HG03439 (cell line): ENCODE measurements around the gene IRF7.

Experiments used
- ATAC-seq: cut with Tn5 transposase; IDR thresholded peaks from one replicate; pipeline ENCODE4 v1.9.1; 2021; ENCODE audit warnings: mild to moderate bottlenecking, moderate library complexity; ENCODE audit not compliant: unreplicated experiment

IRF7 gene

GRCh38 chr11:608791-609251 is 6.9 kb downstream of the IRF7 start:
- ATAC-seq, result no peak

DNA sequence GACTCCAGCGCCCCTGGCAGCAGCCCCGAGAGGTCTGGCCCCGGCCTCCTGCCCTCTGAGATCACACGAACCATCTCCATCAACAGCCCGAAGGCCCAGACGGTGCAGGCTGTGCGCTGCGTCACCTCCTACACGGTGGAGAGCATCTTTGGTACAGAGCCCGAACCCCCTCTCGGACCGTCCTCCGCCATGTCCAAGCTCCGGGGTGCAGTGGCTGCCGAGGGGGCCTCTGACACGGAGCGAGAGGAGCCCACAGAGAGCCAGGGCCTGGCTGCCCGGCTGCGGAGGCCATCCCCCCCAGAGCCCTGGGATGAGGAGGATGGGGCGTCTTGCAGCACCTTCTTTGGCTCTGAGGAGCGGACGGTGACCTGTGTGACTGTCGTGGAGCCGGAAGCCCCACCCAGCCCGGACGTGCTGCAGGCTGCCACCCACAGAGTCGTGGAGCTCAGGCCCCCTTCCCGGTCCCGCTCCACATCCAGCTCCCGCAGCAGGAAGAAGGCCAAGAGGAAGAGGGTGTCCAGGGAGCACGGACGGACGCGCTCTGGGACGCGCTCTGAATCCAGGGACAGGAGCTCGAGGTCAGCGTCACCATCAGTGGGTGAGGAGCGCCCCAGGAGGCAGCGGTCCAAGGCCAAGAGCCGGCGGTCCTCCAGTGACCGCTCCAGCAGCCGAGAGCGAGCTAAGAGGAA is 7.6 kb downstream of the IRF7 start:
- ATAC-seq, result no peak

DNA sequence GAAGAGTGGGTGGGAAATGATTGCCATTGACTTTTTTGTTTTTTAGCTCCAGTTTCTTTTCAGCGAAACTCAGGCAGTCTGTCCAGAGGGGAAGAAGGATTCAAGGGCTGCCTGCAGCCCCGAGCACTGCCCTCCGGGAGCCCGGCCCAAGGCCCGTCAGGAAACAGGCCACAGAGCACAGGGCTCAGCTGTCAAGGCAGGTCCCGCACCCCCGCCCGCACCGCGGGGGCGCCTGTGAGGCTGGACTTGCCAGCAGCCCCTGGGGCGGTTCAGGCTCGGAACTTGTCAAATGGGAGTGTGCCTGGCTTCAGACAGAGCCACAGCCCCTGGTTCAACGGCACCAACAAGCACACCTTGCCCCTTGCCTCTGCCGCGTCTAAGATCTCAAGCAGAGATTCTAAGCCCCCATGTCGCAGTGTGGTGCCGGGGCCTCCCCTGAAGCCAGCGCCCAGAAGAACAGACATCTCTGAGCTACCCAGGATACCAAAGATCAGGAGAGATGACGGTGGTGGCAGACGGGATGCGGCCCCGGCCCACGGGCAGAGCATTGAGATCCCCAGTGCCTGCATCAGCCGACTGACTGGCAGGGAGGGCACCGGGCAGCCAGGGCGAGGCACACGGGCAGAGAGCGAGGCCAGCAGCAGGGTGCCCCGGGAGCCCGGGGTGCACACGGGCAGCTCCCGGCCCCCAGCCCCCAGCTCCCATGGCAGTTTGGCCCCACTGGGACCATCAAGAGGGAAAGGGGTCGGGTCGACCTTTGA is 8.6 kb downstream of the IRF7 start:
- ATAC-seq, result no peak

DNA sequence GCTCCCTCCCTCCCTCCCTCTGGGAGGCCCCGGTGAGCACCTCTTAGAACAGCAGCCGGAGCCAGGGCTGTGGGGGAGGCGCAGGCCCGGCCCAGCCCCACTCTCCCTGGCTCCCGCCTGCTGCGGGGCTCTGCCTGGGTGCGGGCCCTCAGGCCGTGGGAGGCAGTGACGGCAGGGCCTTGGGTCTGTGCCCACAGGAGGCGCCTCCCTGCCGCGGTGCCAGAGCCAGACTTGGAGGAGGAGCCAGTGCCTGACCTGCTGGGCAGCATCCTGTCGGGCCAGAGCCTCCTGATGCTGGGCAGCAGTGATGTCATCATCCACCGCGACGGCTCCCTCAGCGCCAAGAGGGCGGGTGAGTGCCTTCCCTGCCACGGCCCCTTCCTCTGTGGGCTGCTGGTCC is 9.5 kb downstream of the IRF7 start:
- ATAC-seq, result no peak

- ATAC-seq, result no peak
These were observed 10.2 kb downstream of the IRF7 start for GRCh38 chr11:605286-606129.

GRCh38 chr11:603154-603553 is 12.6 kb downstream of the IRF7 start:
- ATAC-seq, result no peak

GRCh38 chr11:601573-602245 is 14.0 kb downstream of the IRF7 start:
- ATAC-seq, result no peak

- ATAC-seq, result no peak
These were observed 17.6 kb downstream of the IRF7 start for GRCh38 chr11:598005-598680.

DNA sequence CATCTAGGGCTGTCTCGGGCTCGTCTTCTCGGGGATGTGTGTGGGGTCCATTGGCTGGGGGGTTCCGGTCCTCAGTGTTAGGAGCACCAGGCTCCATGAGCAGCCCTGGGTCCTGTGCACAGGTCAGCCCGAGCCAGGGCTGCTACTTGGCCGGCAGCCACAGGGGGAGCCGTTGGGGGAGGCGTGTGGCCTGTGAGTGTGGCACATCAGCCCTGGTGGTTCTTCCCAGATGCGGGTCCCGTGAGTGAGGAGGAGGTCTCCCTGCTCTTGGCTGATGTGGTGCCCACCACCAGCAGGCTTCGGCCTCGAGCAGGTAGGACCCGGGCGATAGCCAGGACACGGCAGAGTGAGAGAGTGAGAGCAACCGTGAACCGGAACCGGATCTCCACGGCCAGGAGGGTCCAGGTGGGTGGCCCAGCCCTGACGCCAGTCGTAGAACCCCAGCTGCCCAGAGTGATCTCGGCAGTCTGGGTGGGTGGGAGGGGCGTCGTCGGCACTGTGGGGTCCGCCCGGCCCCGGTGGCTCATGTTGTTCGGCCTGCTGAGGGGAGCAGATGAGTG is 18.5 kb downstream of the IRF7 start:
- ATAC-seq, result no peak

DNA sequence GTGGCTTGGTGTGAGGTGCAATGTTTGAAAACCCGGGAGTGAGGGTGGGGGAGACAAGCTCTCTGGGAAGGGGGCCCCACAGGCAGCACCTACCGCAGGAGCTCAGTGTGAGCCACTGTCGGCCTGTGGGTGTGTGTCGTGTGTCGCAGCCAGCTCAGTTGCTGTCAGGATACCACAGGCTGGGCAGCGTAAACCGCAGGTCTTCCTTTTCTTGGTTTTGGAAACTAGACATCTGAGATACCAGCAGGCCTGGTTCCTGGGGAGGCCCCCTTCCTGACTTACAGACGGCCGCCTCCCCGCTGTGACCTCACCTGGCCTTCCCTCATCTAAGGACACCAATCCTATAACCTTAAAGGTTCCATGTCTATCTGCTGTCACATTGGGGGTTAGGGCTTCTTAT is 19.4 kb downstream of the IRF7 start:
- ATAC-seq, result no peak

DNA sequence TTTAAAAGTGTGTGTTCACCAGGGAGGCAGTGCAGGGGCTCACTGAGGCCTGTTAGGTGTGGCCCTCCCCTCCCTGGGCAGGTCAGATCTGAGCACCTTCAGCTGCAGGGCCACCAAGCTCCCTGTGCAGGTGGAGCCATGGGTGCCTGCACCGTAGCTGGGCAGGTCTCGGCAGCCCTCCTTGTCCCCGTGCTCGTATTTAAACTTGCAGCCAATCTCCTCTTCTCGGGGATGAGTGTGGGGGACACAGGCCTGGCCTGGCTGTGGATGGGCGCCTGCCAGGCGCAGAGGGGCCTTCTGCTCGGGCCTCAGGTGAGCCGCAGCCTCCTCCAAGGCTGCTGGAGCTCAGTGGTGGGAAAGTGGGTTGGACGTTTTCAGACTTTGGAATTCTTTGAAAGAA is 20.4 kb downstream of the IRF7 start:
- ATAC-seq, result no peak

DNA sequence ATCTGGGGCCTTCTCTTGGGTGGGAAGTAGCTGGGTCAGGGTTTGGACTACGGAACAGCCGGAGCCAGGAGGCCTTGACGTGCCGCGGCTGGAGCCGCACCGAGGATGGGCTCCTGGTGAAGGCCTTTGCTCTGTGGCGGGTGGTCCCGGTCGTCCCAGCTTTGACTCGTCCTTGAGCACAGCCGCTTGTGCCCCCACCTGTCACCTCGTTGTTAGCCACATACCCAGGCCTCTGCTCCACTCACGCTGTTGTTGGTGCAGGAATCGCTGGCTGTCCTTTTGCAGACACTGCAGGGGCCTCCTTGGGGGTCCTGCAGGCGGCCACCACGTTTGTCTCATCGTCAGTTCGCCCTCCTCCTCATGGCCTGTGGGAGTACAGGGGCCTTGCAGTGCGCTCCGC is 22.4 kb downstream of the IRF7 start:
- no peak for ATAC-seq

DNA sequence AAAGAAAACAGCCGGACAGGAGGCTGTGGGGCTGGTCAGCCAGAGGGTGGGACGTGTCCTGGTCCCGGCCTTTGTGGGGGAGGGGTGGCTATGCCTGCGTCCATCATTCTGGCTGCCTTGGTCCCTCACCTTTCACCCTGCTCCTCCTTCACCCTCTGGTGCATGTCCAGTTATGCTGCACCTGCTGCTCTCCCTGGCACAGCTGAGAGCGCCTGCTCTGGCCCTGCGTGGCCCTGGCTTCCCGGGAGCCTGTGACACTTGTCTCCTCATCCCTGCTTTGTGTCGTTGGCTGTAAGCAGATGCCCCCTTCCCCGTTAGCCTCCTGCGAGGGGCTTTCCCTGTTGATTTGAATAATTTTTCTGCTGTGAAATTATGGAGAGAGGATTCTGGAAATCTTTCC is 22.8 kb downstream of the IRF7 start:
- no peak for ATAC-seq

- ATAC-seq, result no peak
These were observed 23.2 kb downstream of the IRF7 start for GRCh38 chr11:592501-592900.

GRCh38 chr11:590997-591396 is 24.8 kb downstream of the IRF7 start:
- no peak for ATAC-seq

GRCh38 chr11:589798-590197 is 26.0 kb downstream of the IRF7 start:
- no peak for ATAC-seq

DNA sequence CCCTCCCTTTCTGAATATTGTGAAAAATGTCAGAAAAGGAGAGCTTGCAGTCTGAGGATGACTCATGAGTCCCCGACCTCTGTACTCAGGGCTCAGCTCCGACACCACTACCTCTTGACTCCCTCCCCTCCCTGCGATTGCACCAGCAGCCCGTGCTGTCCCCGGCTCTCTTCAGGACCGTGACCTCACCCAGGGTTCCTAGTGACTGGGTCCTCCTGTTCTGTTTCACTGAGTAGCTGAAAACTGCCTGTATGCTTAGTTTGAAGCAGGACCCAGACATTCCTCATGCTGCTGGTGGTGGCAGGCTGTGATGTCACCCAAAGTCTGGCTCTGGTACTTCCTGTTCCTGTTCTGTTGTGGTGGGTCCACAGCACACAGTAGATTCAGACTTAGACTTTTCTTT is 27.8 kb downstream of the IRF7 start:
- no peak for ATAC-seq

DNA sequence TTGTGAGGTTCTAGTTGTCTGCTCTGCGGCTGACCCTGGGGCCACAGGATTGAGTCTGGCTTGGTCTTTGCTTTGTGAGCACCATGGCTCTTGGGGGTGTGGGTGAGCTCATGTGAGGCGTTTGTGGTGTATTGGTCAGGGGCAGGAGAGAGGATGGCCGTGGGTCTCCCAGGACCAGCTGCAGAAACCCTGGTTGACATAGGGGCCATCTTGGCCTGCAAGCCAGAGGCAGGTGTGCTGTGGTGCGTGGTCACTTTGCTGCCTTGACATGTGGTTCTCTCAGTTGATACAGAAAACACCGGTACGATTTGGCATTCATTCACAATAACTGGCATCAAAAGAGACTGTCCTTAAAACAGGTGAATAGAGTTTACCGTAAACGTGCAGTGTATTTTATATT is 28.2 kb downstream of the IRF7 start:
- no peak for ATAC-seq

DNA sequence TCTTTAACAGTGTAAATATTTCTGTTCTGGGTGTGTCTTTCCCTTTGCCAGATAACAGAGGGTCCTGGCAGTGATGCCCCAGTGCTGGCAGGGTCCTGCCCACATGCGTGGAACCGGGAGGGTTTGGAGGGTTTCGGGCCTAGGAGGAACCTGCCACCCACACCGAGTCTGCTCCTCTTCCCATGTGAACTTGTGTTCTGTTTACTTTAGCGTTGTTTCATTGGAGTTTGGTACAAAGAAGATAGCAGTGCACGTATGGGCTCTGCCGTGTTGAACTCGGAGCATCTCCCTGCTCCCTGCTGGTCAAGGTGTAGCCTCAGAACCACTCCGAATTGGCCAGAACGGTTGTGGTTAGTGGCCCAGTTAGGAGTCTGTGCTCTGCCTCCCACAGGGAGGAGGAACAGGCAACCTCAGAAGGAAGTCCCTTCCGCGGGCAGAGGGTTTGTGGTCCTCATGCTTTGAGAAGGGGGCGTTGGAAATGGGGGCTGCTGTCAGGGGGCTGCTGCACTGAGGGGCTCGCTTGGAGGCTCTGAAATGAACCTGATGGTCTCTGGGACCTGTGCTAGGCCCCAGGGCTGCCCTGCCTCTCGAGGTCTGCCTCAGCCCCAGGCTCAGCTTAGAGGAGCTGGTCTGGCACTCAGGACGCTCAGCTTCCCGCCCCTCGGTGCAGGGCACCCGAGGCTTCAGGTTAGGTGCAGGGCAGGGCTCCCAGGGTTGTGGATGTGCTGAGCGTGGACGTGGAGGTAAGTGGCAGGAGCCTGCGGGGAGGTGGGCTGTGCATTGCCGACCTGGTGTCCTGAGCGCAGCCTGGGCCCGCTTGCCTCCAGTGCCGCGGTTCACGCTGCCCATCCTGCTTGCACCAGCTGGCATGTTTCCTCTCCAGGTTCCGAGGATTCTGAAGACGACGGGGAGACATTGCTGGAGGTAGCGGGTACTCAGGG is 29.1 kb downstream of the IRF7 start:
- ATAC-seq, result no peak
